ENCODE results near the gene BNIPL. TPM values are rescaled to one million over a fixed set of nuclear protein-coding genes. Genes with fewer than 3 reads are reported as not detected.

The BNIPL gene
- total and polyA plus RNA-seq, 2 of the 13 experiments (the other 11 are each of a cell fraction or from before 2014, with no cell fraction given) = 0.40 to 1.1 TPM

DNA sequence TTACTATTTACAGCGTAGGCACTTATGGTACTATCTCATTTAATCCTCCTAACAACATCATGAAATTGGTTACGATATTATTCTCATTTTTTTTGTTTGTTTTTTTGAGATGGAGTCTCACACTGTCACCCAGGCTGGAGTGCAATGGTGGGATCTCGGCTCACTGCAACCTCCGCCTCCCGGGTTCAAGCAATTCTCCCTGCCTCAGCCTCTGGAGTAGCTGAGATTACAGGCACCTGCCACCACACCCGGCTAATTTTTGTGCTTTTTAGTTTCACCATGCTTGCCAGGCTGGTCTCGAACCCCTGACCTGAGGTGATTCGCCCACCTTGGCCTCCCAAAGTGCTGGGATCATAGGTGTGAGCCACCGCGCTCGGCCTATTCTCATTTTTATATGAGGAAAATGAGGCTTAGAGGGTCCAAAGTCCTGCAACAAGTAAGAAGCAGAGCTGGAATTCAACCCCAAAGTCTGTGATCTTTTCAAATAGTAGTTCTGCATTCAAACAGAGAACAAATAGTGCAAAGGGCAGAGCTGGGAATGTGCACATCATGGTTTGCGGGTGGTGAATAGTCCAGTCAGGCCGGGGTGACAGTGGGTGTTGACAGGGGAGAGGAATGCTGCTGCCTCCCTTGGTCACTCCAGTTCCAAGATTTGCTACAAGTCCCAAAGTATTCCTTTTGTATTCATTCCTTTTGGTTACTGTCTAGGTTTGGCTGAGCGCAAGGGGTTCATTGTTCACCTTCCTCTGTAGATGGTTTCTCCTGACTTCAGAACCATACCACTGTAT is 23.5 kb upstream of the BNIPL start (continued):
- TF ChIP-seq TRIM22 (IDR thresholded peaks at IDR 0.05) = no peak
- peak; percentile 97 for TF ChIP-seq ZMYM2 (CRISPR knock-in tag; IDR thresholded peaks at IDR 0.05)
- TF ChIP-seq MYC (CRISPR knock-in tag; IDR thresholded peaks at IDR 0.05; ENCODE audit: borderline replicate concordance) = peak; percentile 39; the same call in 1 of the 2 replicates
- TF ChIP-seq ZNF260 (CRISPR knock-in tag; IDR thresholded peaks at IDR 0.05; ENCODE audit: borderline replicate concordance, low read depth) = no peak
- no peak for TF ChIP-seq KDM4B (CRISPR knock-in tag; IDR thresholded peaks at IDR 0.05)
- TF ChIP-seq, protein P1, sequence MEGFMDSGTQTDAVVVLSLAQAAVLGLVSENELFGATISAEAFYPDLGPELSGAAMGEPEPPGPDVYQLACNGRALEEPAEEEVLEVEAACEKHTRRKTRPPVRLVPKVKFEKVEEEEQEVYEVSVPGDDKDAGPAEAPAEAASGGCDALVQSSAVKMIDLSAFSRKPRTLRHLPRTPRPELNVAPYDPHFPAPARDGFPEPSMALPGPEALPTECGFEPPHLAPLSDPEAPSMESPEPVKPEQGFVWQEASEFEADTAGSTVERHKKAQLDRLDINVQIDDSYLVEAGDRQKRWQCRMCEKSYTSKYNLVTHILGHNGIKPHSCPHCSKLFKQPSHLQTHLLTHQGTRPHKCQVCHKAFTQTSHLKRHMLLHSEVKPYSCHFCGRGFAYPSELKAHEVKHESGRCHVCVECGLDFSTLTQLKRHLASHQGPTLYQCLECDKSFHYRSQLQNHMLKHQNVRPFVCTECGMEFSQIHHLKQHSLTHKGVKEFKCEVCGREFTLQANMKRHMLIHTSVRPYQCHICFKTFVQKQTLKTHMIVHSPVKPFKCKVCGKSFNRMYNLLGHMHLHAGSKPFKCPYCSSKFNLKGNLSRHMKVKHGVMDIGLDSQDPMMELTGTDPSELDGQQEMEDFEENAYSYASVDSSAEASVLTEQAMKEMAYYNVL (CRISPR knock-in tag; IDR thresholded peaks at IDR 0.05; ENCODE audit: borderline replicate concordance) = peak; percentile 91
- peak; percentile 47 for TF ChIP-seq MAFF (IDR thresholded peaks at IDR 0.05; ENCODE audit: low read depth, low read length)
- TF ChIP-seq, protein P2, sequence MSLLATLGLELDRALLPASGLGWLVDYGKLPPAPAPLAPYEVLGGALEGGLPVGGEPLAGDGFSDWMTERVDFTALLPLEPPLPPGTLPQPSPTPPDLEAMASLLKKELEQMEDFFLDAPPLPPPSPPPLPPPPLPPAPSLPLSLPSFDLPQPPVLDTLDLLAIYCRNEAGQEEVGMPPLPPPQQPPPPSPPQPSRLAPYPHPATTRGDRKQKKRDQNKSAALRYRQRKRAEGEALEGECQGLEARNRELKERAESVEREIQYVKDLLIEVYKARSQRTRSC (CRISPR knock-in tag; IDR thresholded peaks at IDR 0.05; ENCODE audit: low read depth) = no peak
- no peak for TF ChIP-seq ARHGAP35 (CRISPR knock-in tag; IDR thresholded peaks at IDR 0.05; ENCODE audit: borderline replicate concordance)
- TF ChIP-seq, protein P3, sequence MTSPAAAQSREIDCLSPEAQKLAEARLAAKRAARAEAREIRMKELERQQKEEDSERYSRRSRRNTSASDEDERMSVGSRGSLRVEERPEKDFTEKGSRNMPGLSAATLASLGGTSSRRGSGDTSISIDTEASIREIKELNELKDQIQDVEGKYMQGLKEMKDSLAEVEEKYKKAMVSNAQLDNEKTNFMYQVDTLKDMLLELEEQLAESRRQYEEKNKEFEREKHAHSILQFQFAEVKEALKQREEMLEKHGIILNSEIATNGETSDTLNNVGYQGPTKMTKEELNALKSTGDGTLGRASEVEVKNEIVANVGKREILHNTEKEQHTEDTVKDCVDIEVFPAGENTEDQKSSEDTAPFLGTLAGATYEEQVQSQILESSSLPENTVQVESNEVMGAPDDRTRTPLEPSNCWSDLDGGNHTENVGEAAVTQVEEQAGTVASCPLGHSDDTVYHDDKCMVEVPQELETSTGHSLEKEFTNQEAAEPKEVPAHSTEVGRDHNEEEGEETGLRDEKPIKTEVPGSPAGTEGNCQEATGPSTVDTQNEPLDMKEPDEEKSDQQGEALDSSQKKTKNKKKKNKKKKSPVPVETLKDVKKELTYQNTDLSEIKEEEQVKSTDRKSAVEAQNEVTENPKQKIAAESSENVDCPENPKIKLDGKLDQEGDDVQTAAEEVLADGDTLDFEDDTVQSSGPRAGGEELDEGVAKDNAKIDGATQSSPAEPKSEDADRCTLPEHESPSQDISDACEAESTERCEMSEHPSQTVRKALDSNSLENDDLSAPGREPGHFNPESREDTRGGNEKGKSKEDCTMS (CRISPR knock-in tag; conservative IDR thresholded peaks at IDR 0.05) = no peak
- TF ChIP-seq TMF1 (CRISPR knock-in tag; IDR thresholded peaks at IDR 0.05; ENCODE audit: low read depth) = no peak
- no peak for TF ChIP-seq ZNF383 (CRISPR knock-in tag; IDR thresholded peaks at IDR 0.05; ENCODE audit: borderline replicate concordance)
- no peak for TF ChIP-seq EEA1 (CRISPR knock-in tag; IDR thresholded peaks at IDR 0.05; ENCODE audit: borderline replicate concordance)
- TF ChIP-seq ZNF547 (CRISPR knock-in tag; IDR thresholded peaks at IDR 0.05) = 0 out of 2 replicates have a peak, but pooled peaks have one; percentile 61
- TF ChIP-seq ZNF30 (CRISPR knock-in tag; IDR thresholded peaks at IDR 0.05) = no peak
- TF ChIP-seq NKX3-1 (CRISPR knock-in tag; IDR thresholded peaks at IDR 0.05) = no peak
- no peak for TF ChIP-seq ZNF549 (CRISPR knock-in tag; IDR thresholded peaks at IDR 0.05)
- peak; percentile 94 for TF ChIP-seq SALL1 (CRISPR knock-in tag; IDR thresholded peaks at IDR 0.05)
- TF ChIP-seq RARA (CRISPR knock-in tag; IDR thresholded peaks at IDR 0.05) = peak; percentile 80
- TF ChIP-seq ZBTB7A (CRISPR knock-in tag; IDR thresholded peaks at IDR 0.05) = no peak
- TF ChIP-seq TARDBP (CRISPR knock-in tag; IDR thresholded peaks at IDR 0.05) = peak; percentile 83
- no peak; the same call in 1 of the 2 replicates for TF ChIP-seq NFE2L1 (CRISPR knock-in tag; IDR thresholded peaks at IDR 0.05; ENCODE audit: borderline replicate concordance)
- peak; percentile 63; the same call in 1 of the 2 replicates for TF ChIP-seq NFIC (IDR thresholded peaks at IDR 0.05; ENCODE audit: low read length)
- TF ChIP-seq TEAD2 (CRISPR knock-in tag; IDR thresholded peaks at IDR 0.05) = no peak
- no peak for TF ChIP-seq HNRNPK (IDR thresholded peaks at IDR 0.05; ENCODE audit: low read depth, low read length, poor library complexity, severe bottlenecking)
